GM13977 (cell line): Measurements from ENCODE around the gene EPS8L3.

Experiments
- DNase-seq: peaks from one replicate; pipeline ENCODE4 v3.0.0; 2012; ENCODE audit warnings: low spot score
- in situ Hi-C: fragments of 300-500 bp; cut with MboI; formaldehyde crosslinking; loops from one replicate; pipeline ENCODE4 v1.12.0; 2022; ENCODE audit warnings: low sequenced_read_pairs, low pct_unique_long_range_greater_than_20kb, mixed read lengths, inconsistent platforms; ENCODE audit not compliant: unreplicated experiment
- TF ChIP-seq, protein P1 (sequence below): IDR thresholded peaks from 2 replicates; pipeline ENCODE4 v1.5.1; 2012; ENCODE audit warnings: mild to moderate bottlenecking, control low read depth; ENCODE audit not compliant: insufficient read depth; ENCODE audit errors: extremely low read depth, missing control alignments

The EPS8L3 gene

DNA sequence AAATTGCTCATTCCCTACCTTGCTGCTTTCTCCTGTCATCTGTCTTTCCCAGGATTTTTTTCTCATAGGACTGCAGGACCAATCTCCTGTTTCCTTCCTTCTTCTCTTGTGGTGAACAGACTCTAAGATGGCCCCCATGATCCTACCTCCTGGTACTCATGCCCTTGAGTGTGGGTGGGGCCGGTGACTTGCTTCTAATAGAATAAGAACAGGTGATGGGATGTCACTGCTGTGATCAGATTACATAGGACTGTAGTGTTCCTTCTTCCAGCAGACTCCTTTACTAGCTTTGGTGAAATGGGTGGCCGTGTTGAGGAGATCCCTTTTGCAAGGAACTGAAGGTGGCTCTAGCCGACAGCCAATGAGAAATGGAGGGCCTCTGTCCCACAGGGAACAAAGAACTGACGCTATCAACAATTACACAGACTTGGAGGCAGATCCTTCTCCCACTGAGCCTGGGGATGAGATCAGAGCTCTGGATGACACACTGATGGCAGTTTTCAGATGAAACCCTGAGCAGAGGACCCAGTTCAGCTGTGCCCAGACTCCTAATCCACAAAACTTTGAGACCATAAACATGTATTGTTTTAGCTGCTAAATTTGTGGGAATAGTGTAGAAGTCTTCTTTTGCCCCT, 30.4 kb downstream of the EPS8L3 start:
- no peak for DNase-seq
- in situ Hi-C loops: no loop called here
- TF ChIP-seq, protein P1, sequence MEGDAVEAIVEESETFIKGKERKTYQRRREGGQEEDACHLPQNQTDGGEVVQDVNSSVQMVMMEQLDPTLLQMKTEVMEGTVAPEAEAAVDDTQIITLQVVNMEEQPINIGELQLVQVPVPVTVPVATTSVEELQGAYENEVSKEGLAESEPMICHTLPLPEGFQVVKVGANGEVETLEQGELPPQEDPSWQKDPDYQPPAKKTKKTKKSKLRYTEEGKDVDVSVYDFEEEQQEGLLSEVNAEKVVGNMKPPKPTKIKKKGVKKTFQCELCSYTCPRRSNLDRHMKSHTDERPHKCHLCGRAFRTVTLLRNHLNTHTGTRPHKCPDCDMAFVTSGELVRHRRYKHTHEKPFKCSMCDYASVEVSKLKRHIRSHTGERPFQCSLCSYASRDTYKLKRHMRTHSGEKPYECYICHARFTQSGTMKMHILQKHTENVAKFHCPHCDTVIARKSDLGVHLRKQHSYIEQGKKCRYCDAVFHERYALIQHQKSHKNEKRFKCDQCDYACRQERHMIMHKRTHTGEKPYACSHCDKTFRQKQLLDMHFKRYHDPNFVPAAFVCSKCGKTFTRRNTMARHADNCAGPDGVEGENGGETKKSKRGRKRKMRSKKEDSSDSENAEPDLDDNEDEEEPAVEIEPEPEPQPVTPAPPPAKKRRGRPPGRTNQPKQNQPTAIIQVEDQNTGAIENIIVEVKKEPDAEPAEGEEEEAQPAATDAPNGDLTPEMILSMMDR: no peak

DNA sequence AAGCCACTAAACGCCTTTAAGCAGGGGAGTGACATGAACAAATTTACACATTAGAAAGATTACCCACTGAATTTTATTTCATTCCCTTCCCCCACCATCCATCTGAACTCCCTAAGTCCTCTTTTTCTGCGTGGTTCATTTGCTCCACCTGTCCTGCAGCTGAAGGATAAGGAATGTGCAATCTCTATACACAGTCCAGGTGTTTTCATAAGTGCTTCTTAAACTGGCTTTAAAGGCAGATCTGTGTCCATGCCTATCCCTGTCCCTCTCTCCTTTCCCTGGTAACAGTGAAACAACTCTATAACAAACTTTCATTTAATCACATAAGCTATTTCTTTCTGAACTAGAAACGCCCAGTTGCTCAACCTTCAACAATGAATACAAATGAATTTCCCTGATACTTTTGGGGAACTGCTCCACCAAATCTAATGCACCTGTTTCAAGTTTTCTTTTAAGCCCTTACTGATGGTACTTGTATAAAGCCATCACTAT, 31.3 kb downstream of the EPS8L3 start:
- in situ Hi-C loops: no loop called here
- TF ChIP-seq, protein P1: no peak
- no peak for DNase-seq

DNA sequence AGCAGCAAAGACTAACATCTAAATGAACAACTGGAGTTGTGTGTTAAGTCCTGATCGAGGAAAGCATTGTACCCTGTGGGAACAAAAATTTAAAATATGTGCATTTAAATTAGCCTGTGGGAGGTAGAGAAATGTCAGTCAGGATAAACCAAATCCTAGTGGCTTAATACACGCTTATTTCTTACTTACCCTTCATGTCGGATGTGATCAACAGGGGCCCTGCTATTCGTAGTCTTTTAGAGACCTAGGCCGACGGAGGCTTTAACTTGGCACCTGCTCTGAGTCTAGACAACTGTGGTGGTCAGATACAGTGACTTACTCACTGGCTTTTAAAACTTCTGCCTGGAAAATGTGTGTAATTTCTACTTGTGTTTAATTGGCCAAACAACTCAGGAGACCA, 33.1 kb downstream of the EPS8L3 start:
- in situ Hi-C loops: no loop called here
- TF ChIP-seq, protein P1: no peak
- no peak for DNase-seq

DNA sequence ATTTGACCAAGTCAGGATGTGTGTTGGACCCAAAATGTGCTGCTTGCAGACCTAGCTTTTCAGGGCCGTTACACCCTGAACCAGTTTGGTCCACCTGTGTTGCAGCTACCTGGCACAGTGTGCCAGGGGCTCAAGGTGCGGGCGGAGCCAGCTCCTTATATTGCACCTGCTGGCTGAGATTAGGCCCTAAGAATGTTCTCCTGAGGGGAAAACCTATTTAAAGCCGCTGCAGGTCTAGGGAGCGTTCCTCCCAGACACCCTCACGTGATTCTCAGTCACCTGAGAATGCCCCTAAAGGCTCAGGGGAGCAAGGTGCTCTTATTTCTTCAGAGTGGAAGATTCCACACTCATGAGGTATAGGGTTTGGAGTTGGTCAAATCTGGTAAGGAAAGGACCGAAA, 34.9 kb downstream of the EPS8L3 start:
- no peak for DNase-seq
- TF ChIP-seq, protein P1: no peak
- in situ Hi-C loops: no loop called here

DNA sequence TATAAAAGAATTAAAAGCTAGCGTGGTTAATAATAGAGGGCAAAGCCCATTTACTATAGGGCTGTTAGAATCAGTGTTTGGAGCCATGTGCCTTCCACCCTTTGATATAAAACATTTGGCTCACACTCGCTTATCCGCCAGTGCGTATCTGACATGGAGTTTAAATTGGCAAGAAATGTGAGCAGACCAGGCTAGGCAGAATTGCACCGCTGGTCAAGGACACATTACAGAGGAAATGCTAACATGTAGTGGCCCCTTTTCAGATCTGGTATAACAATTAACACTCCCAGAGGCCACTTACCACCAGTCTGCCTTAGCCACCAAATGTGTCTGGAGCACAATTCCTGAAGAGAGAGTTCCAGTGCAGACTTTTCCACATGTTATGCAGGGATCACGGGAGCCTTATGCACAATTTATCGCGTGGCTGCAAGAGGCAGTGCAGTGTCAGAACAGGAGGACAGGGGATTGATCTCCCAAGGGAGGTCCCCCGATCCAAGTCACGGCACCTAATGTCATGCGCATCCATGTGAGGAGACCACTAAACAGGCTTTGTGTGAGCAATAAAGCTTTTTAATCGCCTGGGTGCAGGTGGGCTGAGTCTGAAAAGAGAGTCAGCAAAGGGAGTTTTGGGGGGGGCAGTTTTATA, 36.9 kb downstream of the EPS8L3 start:
- TF ChIP-seq, protein P1: no peak
- in situ Hi-C loops: no loop called here
- DNase-seq: no peak

DNA sequence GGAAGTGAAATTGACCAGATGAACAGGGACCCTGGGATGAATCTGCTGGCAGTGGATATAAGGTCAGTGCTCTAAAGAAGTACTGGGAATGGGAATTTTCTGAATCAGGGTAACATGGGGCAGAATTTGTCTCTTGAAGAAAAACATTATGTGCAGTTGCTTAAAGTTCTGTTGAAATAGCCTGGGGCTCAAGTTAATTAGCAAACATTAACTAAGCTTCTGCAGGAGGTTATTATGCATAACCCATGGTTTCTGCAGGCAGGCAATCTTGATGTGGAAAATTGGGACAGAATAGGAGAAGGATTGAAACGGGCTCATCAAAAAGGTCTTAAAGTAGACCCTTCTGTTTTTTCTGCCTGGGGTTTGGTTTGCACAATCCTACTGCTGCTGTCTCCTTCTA, 37.7 kb downstream of the EPS8L3 start:
- in situ Hi-C loops: no loop called here
- TF ChIP-seq, protein P1: no peak
- no peak for DNase-seq

DNA sequence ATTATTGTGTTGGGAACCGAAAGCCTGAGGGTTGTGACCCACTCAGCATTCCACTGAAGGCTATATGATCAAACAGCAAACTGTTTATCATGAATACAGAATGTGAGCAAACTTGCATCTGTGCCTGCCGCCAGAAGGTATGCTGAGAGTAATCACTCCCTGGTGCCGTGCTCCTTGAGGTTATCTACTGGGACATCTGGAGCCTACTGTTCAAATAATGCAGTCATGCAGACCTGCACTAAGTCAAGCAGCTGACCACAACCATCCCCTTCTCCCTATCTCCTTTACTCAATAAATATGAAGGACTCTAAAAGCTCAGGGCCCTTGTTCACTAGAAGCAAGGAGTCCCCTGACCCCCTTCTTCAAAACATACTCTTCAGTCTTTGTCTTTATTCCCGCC, 38.2 kb downstream of the EPS8L3 start:
- in situ Hi-C loops: no loop called here
- TF ChIP-seq, protein P1: no peak
- no peak for DNase-seq
